AG04449 (cell line): ENCODE data around the gene LRMDA.

Source experiments
- CTCF ChIA-PET: fragments of 350-600 bp; formaldehyde crosslinking; extraction: SDS; loops from one replicate; lab custom pipeline; 2021; ENCODE audit warnings: antibody characterized with exemption; lab: Yijun Ruan, JAX
- POLR2A ChIA-PET: fragments of 400-600, 350-600 bp; formaldehyde crosslinking; extraction: SDS; loops from one replicate; lab custom pipeline; 2020; ENCODE audit warnings: antibody characterized with exemption, inconsistent platforms; lab: Yijun Ruan, JAX
- DNase-seq: peaks from one replicate; pipeline ENCODE4 v3.0.0-alpha.2; 2010; ENCODE audit warnings: low read depth, low spot score
- H3K4me3 ChIP-seq: 2 replicates; pipeline ENCODE4 v1.5.1; 2011; ENCODE audit warnings: low read depth, mild to moderate bottlenecking, control low read depth, low read length
- CTCF ChIP-seq: IDR thresholded peaks from one replicate; pipeline ENCODE4 v1.5.1; 2011; ENCODE audit warnings: mild to moderate bottlenecking, moderate library complexity, low read length, control low read depth, inconsistent platforms; ENCODE audit not compliant: insufficient read depth; ENCODE audit errors: missing control alignments

The LRMDA gene

GRCh38 chr10:75548356-75548755 is 116.9 kb downstream of the LRMDA start:
- ChIA-PET POLR2A (no interaction called here), CTCF (no interaction called here)
- H3K4me3 ChIP-seq, result no peak overlapping the region
- DNase-seq, result no peak
- TF ChIP-seq CTCF, result no peak

- CTCF ChIA-PET, result no interaction called here
- TF ChIP-seq CTCF, result no peak
- POLR2A ChIA-PET, result no interaction called here
- no peak overlapping the region for H3K4me3 ChIP-seq
- no peak for DNase-seq
Measured at GRCh38 chr10:75550191-75550590, 118.8 kb downstream of the LRMDA start.

DNA sequence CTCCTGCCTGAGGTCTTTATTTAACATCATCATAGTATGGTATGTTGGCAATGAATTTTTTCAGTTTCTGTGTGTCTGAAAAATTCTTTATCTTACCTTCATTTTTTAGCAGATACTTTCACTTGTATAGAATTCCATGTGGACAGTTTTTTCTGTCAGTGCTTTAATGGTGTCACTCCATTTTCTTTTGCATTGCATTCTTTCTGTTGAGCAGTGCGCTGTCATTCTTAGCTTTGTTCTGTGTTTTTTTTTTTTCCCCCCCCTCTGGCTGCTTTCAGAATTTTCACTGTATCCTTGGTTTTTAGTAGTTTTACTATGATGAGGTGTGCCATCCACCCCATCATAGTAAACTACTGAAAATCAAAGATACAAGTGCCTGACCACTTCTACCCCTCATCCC is 120.7 kb downstream of the LRMDA start:
- CTCF ChIA-PET, result no interaction called here
- H3K4me3 ChIP-seq, result no peak overlapping the region
- TF ChIP-seq CTCF, result no peak
- POLR2A ChIA-PET, result no interaction called here
- DNase-seq, result no peak

DNA sequence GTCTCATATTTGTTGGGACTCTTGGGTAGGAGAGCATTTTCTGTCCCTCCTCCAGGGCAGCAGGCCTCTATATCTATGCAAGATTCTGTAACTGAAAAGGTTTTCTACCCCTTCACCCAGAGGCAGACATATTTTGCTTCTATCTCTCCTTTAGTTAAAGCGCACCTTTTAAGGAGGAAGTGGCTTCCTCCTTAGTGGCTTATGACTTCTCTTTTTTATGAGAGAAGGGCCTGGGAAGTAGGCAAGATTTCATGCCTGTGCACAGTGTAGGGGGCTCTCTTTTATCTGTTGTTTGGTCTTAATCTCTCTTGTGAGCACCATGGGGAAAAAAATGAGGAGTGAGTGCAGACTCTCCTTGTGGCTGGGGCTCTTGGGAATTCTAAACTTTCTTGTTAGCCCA is 122.1 kb downstream of the LRMDA start:
- no peak overlapping the region for H3K4me3 ChIP-seq
- CTCF ChIA-PET, result no interaction called here
- DNase-seq, result no peak
- POLR2A ChIA-PET, result no interaction called here
- TF ChIP-seq CTCF, result no peak

- ChIA-PET CTCF (no interaction called here), POLR2A (no interaction called here)
- no peak for DNase-seq
Measured at GRCh38 chr10:75555323-75555722, 123.9 kb downstream of the LRMDA start.

GRCh38 chr10:75556320-75556719 is 124.9 kb downstream of the LRMDA start:
- CTCF ChIA-PET, result no interaction called here
- DNase-seq, result no peak
- H3K4me3 ChIP-seq, result no peak overlapping the region
- TF ChIP-seq CTCF, result no peak
- POLR2A ChIA-PET, result no interaction called here

More at GRCh38 chr10:75555323-75555722, 123.9 kb downstream of the LRMDA start:
- no peak for TF ChIP-seq CTCF
- H3K4me3 ChIP-seq, result no peak overlapping the region
